Activated CD8-positive, alpha-beta memory T cell treated with anti-CD3 and anti-CD28 coated beads for 36 hours (primary cell): Measurements from ENCODE around the gene CCDC116. TPM values are rescaled to one million over a fixed set of nuclear protein-coding genes. Genes with fewer than 3 reads are reported as not detected.

ENCODE experiments used
- CTCF ChIA-PET: fragments of 350-600 bp; sonication (Branson Sonifier 250); formaldehyde crosslinking; loops from one replicate; lab custom pipeline; 2021; ENCODE audit warnings: antibody characterized with exemption; lab: Charles Lee
- POLR2A ChIA-PET: fragments of 350-600 bp; sonication (Branson Sonifier 250); formaldehyde crosslinking; loops from one replicate; lab custom pipeline; 2021; ENCODE audit warnings: antibody characterized with exemption; lab: Charles Lee
- total RNA-seq, 2 experiments: library from RNA; stranded (reverse); gene quantifications; one replicate each; pipeline ENCODE4 v1.2.3, GENCODE V29; 2021

Gene CCDC116
- total RNA-seq, 2 experiments from 2014 or later = 0.21 to 0.25 TPM

DNA sequence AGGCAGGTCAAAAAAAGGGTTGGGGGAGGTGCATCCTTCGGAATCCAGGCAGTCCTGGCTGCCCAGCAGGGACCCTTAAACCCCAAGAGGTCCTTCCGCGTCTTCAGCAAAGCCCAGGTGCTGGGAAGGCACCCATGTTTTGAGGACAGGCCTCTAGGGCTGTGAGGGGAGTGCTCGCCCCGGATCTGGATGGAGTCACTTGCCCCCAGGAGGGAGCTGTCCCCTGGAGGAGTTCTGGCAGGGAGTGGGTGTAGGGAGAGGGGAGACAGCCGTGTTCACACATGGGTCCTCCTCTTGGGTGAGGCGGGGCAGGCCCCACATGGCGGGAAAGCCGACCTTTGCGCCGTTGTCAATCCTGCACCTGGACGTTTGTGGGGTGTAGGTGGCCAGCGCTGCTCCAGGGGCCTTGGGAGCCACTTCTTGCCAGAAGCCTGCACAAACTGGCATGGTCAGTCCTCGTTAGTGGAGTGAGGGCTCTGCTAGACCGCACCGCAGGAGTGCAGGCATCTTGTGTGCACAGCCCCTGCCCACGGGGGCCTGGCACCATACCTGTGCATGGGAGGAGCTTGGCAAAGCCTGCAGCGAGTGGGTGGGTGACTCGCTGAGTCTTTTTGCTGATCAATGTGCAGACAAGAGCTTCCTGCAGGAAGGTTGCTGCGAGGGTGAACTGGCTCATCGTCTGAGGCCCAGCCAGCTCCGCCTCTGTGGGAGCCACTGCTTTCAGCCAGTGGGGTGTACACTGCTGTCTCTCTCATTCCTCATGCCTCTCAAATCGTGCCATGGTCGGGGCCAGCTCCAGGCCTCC, 49.2 kb downstream of the CCDC116 start:
- ChIA-PET POLR2A (no interaction called here), CTCF (interaction anchor here (0.5 kb wide), 1 partner anchor 39 kb away, joined by 3 read pairs; no protein-coding TSS in a partner anchor)

DNA sequence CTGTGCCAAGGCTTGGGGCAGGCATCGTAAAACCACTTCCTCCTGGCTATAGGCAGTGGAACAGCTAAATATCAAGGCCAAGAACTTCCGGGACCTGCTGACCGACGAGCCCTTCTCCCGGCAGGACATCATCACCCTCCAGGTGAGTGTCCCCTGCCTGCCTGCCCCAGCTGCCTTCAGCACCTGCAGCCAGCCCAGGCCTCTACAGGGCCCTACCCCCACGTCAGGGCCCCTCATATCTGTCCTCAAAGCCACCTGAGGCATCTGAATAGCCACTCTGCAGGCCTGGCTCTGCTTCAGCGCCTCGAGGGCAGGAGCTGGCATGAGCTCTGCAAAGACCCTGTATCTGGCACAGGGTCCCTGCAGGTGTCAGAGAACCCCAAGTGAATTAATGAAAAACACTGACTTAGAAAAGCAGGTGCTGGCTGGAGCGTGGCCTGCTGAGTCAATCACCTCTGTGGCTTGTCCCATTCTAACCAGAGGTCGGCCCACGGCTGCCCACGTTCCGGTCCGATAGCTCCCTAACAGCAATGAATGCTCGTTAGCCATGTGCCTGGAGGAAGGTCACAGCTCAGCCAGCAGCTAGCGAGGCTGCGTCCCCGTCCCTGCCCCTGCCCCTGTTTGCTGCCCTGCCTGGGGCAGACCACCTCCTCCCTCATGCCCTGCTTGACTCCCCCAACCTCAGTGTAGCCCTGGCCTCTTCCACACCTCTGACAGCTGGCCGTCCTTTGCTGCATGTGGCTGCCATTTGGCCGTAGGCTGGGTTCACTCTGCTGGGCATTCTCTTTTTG, 50.0 kb downstream of the CCDC116 start:
- ChIA-PET POLR2A (no interaction called here), CTCF (interaction anchor here (0.5 kb wide), 1 partner anchor 38 kb away, joined by 3 read pairs; no protein-coding TSS in a partner anchor)

DNA sequence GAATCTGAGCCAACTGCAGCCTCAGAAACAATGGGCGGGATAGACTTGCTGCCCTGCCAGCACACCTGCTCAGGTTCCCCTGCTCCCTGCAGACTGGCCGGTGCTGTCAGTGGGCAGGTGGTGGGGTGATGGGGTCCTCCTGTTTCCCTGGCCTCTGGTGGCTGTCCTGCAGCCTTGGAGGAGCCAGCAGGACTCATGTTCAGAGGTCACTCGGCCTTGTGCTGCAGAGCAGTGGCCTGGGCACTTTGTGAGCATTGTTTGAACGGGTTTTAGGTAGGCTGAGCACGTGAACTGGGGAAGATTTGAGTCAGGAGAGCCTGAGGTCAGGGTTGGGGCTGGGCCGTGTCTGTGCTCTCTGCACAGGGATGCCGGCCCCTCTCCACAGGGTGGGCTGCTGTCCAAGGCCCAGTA, 50.8 kb downstream of the CCDC116 start:
- CTCF ChIA-PET = no interaction called here
- POLR2A ChIA-PET = no interaction called here

DNA sequence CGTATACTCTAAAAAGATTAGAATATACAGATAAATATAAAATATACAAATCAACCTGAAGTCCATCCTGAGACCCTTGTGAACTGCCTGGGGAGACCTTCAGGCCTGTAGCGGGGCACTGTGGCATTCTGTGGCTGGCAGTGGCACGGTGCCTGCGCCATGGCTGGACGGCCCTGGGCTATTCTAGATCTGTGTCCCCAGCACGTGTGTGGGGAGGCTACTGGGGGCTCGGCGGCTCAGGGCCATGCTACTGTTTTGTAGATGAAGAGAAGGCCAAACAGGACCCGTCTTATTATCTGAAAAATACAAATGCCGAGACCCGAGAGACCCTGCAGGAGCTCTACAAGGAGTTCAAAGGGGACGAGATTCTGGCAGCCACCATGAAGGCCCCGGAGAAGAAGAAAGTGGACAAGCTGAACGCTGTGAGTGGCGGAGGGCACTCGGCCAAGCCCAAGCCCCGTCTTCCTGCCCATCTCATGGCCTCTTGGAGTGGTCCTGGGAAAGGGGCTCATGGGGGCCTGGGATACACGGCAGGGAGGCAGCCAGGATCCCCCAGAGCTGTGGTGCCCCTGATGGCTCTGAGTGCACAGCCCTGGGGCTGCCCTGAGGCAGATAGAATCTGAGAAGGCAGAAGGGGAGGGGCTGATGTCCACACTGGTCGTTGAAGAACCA, 52.1 kb downstream of the CCDC116 start:
- ChIA-PET POLR2A (no interaction called here), CTCF (no interaction called here)

DNA sequence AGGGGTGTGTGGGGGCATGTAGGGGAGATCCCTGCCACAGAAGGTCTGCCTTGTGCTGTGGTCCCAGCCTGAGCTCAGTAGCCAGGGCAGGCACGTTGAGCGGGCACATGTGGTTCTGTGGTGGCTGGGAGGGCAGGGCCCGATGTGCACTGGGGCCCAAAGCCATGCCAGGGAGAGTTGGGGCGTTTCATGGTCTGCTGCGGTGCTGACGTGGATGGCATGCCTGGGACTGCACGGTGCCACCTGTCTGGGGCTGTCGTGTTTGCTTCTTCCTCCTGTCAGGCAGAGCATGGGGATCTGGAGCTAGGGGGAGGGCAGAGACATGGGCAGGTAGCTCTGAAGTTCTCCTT, 52.6 kb downstream of the CCDC116 start:
- CTCF ChIA-PET = no interaction called here

DNA sequence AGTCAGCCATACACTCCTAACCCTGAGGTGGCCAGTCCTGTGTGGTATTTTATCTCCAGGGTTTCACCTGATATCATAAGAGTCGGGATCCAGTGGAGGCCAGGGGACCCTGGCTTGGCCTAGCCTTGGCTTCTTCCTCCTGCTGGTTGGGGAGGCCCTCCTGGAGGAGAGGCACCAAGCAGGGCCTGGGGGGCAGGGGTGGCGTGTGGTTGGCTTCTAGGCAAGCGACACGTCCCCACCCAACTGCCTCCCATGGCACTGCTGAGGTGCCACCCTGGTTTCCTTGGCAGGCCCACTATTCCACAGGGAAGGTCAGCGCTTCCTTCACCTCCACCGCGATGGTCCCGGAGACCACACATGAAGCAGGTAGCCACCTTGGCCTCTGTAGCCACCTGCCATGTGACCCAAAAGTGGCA, 53.6 kb downstream of the CCDC116 start:
- POLR2A ChIA-PET = no interaction called here

More for the DNA sequence above, 52.6 kb downstream of the CCDC116 start:
- POLR2A ChIA-PET = no interaction called here

More for the DNA sequence above, 53.6 kb downstream of the CCDC116 start:
- CTCF ChIA-PET = no interaction called here

Other genes with a start within 250 kb of the CCDC116 start
- gene RIMBP3B, start 249.0 kb upstream of the CCDC116 start, total RNA-seq = under 1 TPM; 0.42 to 0.46 TPM
- 1 to 10 TPM; 5.9 to 6.0 TPM for gene HIC2, start 215.4 kb upstream of the CCDC116 start, total RNA-seq
- gene TMEM191C, start 165.4 kb upstream of the CCDC116 start, total RNA-seq = 1 to 10 TPM in 1 of 2 experiments, under 1 TPM in 1; 0.99 to 1.4 TPM
- gene RIMBP3C, start 81.3 kb upstream of the CCDC116 start, total RNA-seq = under 1 TPM in 1 of 2 experiments, not detected in 1; 0.25 TPM
- gene UBE2L3, start 65.0 kb upstream of the CCDC116 start, total RNA-seq = 10 to 100 TPM; 77.8 to 79.6 TPM
- gene YDJC, start 2.7 kb upstream of the CCDC116 start, total RNA-seq = 10 to 100 TPM; 80.6 to 80.7 TPM
- 10 to 100 TPM; 70.7 to 71.6 TPM for gene SDF2L1, start 9.5 kb downstream of the CCDC116 start, total RNA-seq
- 10 to 100 TPM; 41.2 to 47.2 TPM for gene PPIL2, start 33.3 kb downstream of the CCDC116 start, total RNA-seq
- gene YPEL1, start 103.0 kb downstream of the CCDC116 start, total RNA-seq = under 1 TPM; 0.50 to 0.63 TPM
- 100 to 1,000 TPM; 115 to 117 TPM for gene MAPK1, start 234.9 kb downstream of the CCDC116 start, total RNA-seq